ENCODE measurements around the gene PPP4R1.

Gene PPP4R1

GRCh38 chr18:9628984-9629383 is 14.6 kb upstream of the PPP4R1 start:
- Histone ChIP-seq H3K36me3 (ENCODE audit: insufficient read depth, low read length) (no peaks in the 10 kb centered on the region), H3K9ac (ENCODE audit: low read depth, low read length, poor library complexity, severe bottlenecking) (no peak overlapping the region), H3K79me2 (ENCODE audit: insufficient read depth, low read length) (no peaks in the 10 kb centered on the region), H3K4me3 (ENCODE audit: low read length, poor library complexity, severe bottlenecking) (no peak overlapping the region), H4K20me1 (ENCODE audit: insufficient read depth, low read length, poor library complexity, severe bottlenecking) (no peaks in the 10 kb centered on the region), H3K9me3 (ENCODE audit: insufficient read depth, low read depth, low read length) (no peaks in the 10 kb centered on the region), H3K4me1 (ENCODE audit: insufficient read depth, low read length, poor library complexity, severe bottlenecking) (no peaks in the 10 kb centered on the region), H3K4me2 (ENCODE audit: low read depth, low read length, poor library complexity, severe bottlenecking) (no peak overlapping the region), H3K27me3 (ENCODE audit: insufficient read depth, low read length, poor library complexity, severe bottlenecking) (no peaks in the 10 kb centered on the region), H3K9me2 (replicated peaks; ENCODE audit: low read depth, low read length) (no peaks in the 10 kb centered on the region), H2AFZ (ENCODE audit: low read length) (no peak overlapping the region), H3F3A (ENCODE audit: low read depth) (no peaks in the 10 kb centered on the region)
- no peak for TF ChIP-seq EZH2phosphoT487 (IDR thresholded peaks at IDR 0.05; ENCODE audit: borderline replicate concordance)
- no peak for TF ChIP-seq CTCF (conservative IDR thresholded peaks at IDR 0.05; ENCODE audit: low read length)

- no peaks in the 10 kb centered on the region for H3K9me2 ChIP-seq (replicated peaks; ENCODE audit: low read depth, low read length)
- H2AFZ ChIP-seq (ENCODE audit: low read length) = no peak overlapping the region
- H3K36me3 ChIP-seq (ENCODE audit: insufficient read depth, low read length) = no peaks in the 10 kb centered on the region
- H4K20me1 ChIP-seq (ENCODE audit: insufficient read depth, low read length, poor library complexity, severe bottlenecking) = no peaks in the 10 kb centered on the region
- no peak for TF ChIP-seq CTCF (conservative IDR thresholded peaks at IDR 0.05; ENCODE audit: low read length)
- no peak for TF ChIP-seq EZH2phosphoT487 (IDR thresholded peaks at IDR 0.05; ENCODE audit: borderline replicate concordance)
- no peaks in the 10 kb centered on the region for H3K27me3 ChIP-seq (ENCODE audit: insufficient read depth, low read length, poor library complexity, severe bottlenecking)
- H3K4me2 ChIP-seq (ENCODE audit: low read depth, low read length, poor library complexity, severe bottlenecking) = no peak overlapping the region
- no peaks in the 10 kb centered on the region for H3K9me3 ChIP-seq (ENCODE audit: insufficient read depth, low read depth, low read length)
- H3K4me3 ChIP-seq (ENCODE audit: low read length, poor library complexity, severe bottlenecking) = no peak overlapping the region
- no peaks in the 10 kb centered on the region for H3K79me2 ChIP-seq (ENCODE audit: insufficient read depth, low read length)
- H3K9ac ChIP-seq (ENCODE audit: low read depth, low read length, poor library complexity, severe bottlenecking) = no peak overlapping the region
- no peaks in the 10 kb centered on the region for H3K4me1 ChIP-seq (ENCODE audit: insufficient read depth, low read length, poor library complexity, severe bottlenecking)
- no peaks in the 10 kb centered on the region for H3F3A ChIP-seq (ENCODE audit: low read depth)
Measured at GRCh38 chr18:9627642-9628041, 13.3 kb upstream of the PPP4R1 start.

GRCh38 chr18:9619990-9620389 is 5.6 kb upstream of the PPP4R1 start:
- no peak overlapping the region for H3K9ac ChIP-seq (ENCODE audit: low read depth, low read length, poor library complexity, severe bottlenecking)
- no peaks in the 10 kb centered on the region for H3K9me2 ChIP-seq (replicated peaks; ENCODE audit: low read depth, low read length)
- peaks cover 9% of the 10 kb centered on the region; the same call in 1 of the 2 replicates for H3F3A ChIP-seq (ENCODE audit: low read depth)
- no peak overlapping the region for H2AFZ ChIP-seq (ENCODE audit: low read length)
- no peak overlapping the region for H3K4me2 ChIP-seq (ENCODE audit: low read depth, low read length, poor library complexity, severe bottlenecking)
- no peaks in the 10 kb centered on the region for H3K9me3 ChIP-seq (ENCODE audit: insufficient read depth, low read depth, low read length)
- H3K36me3 ChIP-seq (ENCODE audit: insufficient read depth, low read length) = no peaks in the 10 kb centered on the region
- H4K20me1 ChIP-seq (ENCODE audit: insufficient read depth, low read length, poor library complexity, severe bottlenecking) = no peaks in the 10 kb centered on the region
- peaks cover 8% of the 10 kb centered on the region; the same call in 1 of the 2 replicates for H3K79me2 ChIP-seq (ENCODE audit: insufficient read depth, low read length)
- TF ChIP-seq EZH2phosphoT487 (IDR thresholded peaks at IDR 0.05; ENCODE audit: borderline replicate concordance) (no peak), CTCF (conservative IDR thresholded peaks at IDR 0.05; ENCODE audit: low read length) (no peak)
- peaks cover 24% of the 10 kb centered on the region for H3K4me1 ChIP-seq (ENCODE audit: insufficient read depth, low read length, poor library complexity, severe bottlenecking)
- H3K4me3 ChIP-seq (ENCODE audit: low read length, poor library complexity, severe bottlenecking) = no peak overlapping the region
- no peaks in the 10 kb centered on the region for H3K27me3 ChIP-seq (ENCODE audit: insufficient read depth, low read length, poor library complexity, severe bottlenecking)

All from Loucy (cell line).